ENCODE results near the gene LUC7L3.

DNA sequence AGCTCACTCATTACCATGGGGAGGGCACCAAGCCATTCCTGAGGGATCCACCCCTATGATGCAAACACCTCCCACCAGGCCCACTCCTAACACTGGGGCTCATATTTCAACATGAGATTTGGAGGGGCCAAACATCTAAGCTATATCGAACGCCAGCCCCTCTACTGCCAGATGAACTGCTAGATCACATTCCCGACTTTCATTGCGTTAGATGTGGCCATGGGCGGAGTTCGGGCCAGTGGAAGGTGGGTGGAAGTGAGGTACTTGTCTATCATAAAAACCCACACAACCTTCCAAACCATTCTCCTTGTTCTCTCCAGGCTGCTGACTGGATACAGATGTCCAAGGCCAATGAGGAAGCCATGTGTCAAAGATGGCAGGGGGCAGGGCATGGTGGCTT is 75.0 kb downstream of the LUC7L3 start:
- no peak for TF ChIP-seq EP300 (IDR thresholded peaks at IDR 0.05)
- TF ChIP-seq POLR2A (IDR thresholded peaks at IDR 0.05): no peak
- TF ChIP-seq, protein P1, sequence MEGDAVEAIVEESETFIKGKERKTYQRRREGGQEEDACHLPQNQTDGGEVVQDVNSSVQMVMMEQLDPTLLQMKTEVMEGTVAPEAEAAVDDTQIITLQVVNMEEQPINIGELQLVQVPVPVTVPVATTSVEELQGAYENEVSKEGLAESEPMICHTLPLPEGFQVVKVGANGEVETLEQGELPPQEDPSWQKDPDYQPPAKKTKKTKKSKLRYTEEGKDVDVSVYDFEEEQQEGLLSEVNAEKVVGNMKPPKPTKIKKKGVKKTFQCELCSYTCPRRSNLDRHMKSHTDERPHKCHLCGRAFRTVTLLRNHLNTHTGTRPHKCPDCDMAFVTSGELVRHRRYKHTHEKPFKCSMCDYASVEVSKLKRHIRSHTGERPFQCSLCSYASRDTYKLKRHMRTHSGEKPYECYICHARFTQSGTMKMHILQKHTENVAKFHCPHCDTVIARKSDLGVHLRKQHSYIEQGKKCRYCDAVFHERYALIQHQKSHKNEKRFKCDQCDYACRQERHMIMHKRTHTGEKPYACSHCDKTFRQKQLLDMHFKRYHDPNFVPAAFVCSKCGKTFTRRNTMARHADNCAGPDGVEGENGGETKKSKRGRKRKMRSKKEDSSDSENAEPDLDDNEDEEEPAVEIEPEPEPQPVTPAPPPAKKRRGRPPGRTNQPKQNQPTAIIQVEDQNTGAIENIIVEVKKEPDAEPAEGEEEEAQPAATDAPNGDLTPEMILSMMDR (IDR thresholded peaks at IDR 0.05): no peak
- TF ChIP-seq POLR2AphosphoS5 (IDR thresholded peaks at IDR 0.05): no peak

Measured in stomach (tissue), 4 donors.